Measurements from ENCODE around the gene ASAP3. TPM values are rescaled to one million over a fixed set of nuclear protein-coding genes. Genes with fewer than 3 reads are reported as not detected.

ASAP3 gene
- total and polyA plus RNA-seq, 9 of the 15 experiments (the other 6 are each of a cell fraction or from before 2014, with no cell fraction given): 1.7 to 31.2 (median 17.4) TPM

DNA sequence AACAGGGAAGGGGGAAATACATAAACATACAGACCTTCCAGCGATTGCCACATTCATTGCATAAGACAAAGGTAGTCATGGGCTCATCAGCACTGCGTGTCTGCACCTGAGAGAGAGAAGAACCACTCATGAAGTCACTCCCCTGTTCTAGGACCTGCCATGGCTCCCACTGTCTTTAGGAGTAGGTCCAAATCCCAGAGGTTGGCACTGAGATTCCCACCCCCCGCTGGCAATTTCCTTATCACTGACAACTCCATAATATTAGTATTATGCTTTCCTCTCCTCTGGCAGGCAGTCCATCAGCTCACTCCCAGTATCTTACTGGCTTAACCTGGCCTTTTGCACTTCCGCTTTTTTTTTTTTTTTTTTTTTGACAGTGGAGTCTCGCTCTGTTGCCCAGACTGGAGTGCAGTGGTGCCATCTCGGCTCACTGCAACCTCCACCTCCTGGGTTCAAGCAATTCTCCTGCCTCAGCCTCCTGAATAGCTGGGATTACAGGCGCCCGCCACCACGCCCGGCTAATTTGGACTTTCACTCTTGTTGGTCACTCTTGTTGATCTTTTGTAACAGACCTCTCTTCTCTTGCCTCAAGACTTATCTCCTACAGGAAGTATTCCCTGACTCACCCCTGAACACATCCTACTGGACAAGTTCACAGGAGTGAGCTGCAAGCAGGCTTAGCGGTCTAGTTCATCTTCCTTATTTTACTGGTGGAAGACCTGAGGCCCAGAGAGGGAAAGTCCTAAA lies 99.5 kb downstream of the ASAP3 start (continued):
- TF ChIP-seq, protein P1, sequence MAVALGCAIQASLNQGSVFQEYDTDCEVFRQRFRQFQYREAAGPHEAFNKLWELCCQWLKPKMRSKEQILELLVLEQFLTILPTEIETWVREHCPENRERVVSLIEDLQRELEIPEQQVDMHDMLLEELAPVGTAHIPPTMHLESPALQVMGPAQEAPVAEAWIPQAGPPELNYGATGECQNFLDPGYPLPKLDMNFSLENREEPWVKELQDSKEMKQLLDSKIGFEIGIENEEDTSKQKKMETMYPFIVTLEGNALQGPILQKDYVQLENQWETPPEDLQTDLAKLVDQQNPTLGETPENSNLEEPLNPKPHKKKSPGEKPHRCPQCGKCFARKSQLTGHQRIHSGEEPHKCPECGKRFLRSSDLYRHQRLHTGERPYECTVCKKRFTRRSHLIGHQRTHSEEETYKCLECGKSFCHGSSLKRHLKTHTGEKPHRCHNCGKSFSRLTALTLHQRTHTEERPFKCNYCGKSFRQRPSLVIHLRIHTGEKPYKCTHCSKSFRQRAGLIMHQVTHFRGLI (CRISPR knock-in tag; IDR thresholded peaks at IDR 0.05): no peak
- TF ChIP-seq SMARCA5 (IDR thresholded peaks at IDR 0.05): 0 out of 2 replicates have a peak, but pooled peaks have one; percentile 76
- TF ChIP-seq ZNF143 (CRISPR knock-in tag; IDR thresholded peaks at IDR 0.05): no peak
- TF ChIP-seq, protein P2, sequence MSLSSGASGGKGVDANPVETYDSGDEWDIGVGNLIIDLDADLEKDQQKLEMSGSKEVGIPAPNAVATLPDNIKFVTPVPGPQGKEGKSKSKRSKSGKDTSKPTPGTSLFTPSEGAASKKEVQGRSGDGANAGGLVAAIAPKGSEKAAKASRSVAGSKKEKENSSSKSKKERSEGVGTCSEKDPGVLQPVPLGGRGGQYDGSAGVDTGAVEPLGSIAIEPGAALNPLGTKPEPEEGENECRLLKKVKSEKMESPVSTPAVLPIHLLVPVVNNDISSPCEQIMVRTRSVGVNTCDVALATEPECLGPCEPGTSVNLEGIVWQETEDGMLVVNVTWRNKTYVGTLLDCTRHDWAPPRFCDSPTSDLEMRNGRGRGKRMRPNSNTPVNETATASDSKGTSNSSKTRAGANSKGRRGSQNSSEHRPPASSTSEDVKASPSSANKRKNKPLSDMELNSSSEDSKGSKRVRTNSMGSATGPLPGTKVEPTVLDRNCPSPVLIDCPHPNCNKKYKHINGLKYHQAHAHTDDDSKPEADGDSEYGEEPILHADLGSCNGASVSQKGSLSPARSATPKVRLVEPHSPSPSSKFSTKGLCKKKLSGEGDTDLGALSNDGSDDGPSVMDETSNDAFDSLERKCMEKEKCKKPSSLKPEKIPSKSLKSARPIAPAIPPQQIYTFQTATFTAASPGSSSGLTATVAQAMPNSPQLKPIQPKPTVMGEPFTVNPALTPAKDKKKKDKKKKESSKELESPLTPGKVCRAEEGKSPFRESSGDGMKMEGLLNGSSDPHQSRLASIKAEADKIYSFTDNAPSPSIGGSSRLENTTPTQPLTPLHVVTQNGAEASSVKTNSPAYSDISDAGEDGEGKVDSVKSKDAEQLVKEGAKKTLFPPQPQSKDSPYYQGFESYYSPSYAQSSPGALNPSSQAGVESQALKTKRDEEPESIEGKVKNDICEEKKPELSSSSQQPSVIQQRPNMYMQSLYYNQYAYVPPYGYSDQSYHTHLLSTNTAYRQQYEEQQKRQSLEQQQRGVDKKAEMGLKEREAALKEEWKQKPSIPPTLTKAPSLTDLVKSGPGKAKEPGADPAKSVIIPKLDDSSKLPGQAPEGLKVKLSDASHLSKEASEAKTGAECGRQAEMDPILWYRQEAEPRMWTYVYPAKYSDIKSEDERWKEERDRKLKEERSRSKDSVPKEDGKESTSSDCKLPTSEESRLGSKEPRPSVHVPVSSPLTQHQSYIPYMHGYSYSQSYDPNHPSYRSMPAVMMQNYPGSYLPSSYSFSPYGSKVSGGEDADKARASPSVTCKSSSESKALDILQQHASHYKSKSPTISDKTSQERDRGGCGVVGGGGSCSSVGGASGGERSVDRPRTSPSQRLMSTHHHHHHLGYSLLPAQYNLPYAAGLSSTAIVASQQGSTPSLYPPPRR (CRISPR knock-in tag; IDR thresholded peaks at IDR 0.05; ENCODE audit: borderline replicate concordance): no peak
- TF ChIP-seq ZNF707 (CRISPR knock-in tag; conservative IDR thresholded peaks at IDR 0.05): no peak
- TF ChIP-seq, protein P3, sequence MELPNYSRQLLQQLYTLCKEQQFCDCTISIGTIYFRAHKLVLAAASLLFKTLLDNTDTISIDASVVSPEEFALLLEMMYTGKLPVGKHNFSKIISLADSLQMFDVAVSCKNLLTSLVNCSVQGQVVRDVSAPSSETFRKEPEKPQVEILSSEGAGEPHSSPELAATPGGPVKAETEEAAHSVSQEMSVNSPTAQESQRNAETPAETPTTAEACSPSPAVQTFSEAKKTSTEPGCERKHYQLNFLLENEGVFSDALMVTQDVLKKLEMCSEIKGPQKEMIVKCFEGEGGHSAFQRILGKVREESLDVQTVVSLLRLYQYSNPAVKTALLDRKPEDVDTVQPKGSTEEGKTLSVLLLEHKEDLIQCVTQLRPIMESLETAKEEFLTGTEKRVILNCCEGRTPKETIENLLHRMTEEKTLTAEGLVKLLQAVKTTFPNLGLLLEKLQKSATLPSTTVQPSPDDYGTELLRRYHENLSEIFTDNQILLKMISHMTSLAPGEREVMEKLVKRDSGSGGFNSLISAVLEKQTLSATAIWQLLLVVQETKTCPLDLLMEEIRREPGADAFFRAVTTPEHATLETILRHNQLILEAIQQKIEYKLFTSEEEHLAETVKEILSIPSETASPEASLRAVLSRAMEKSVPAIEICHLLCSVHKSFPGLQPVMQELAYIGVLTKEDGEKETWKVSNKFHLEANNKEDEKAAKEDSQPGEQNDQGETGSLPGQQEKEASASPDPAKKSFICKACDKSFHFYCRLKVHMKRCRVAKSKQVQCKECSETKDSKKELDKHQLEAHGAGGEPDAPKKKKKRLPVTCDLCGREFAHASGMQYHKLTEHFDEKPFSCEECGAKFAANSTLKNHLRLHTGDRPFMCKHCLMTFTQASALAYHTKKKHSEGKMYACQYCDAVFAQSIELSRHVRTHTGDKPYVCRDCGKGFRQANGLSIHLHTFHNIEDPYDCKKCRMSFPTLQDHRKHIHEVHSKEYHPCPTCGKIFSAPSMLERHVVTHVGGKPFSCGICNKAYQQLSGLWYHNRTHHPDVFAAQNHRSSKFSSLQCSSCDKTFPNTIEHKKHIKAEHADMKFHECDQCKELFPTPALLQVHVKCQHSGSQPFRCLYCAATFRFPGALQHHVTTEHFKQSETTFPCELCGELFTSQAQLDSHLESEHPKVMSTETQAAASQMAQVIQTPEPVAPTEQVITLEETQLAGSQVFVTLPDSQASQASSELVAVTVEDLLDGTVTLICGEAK (IDR thresholded peaks at IDR 0.05): peak; percentile 65; the same call in 1 of the 2 replicates
- TF ChIP-seq, protein P3 (CRISPR knock-in tag; IDR thresholded peaks at IDR 0.05): no peak
- TF ChIP-seq ZBED1 (IDR thresholded peaks at IDR 0.05): no peak
- no peak for TF ChIP-seq ZNF764 (CRISPR knock-in tag; IDR thresholded peaks at IDR 0.05; ENCODE audit: low read depth)
- no peak for TF ChIP-seq PHB (CRISPR knock-in tag; IDR thresholded peaks at IDR 0.05)
- TF ChIP-seq BDP1 (IDR thresholded peaks at IDR 0.05; ENCODE audit: insufficient read depth, insufficient read length): no peak
- no peak for TF ChIP-seq SLC30A9 (CRISPR knock-in tag; IDR thresholded peaks at IDR 0.05)
- TF ChIP-seq POLR3A (IDR thresholded peaks at IDR 0.05; ENCODE audit: borderline replicate concordance, extremely low read depth, insufficient read depth, insufficient read length): no peak
